ENCODE measurements around the gene DNMT1. TPM values are rescaled to one million over a fixed set of nuclear protein-coding genes. Genes with fewer than 3 reads are reported as not detected.

The DNMT1 gene
- total and polyA plus RNA-seq, 2 experiments from 2014 or later, result 78.2 to 106 TPM

DNA sequence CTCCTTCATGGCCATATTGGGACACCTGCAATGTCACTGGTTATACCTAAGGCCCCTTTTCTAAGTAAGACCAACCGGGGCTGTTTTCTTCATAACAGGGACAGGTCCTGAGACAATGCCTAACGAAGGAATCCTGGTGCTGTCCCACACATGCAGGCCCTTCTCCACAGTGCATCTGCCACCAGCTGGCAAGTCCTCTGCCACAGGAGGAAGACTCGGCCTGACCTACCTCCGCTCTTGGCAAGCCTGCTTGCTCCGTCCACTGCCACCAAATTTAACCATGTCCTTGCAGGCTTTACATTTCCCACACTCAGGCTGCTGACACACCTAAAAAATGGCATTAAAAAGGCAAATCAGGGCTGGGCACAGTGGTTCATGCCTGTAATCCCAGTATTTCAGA lies 43.2 kb downstream of the DNMT1 start:
- TF ChIP-seq CTCF (IDR thresholded peaks at IDR 0.05; ENCODE audit: low read depth, low read length), result no peak
- Histone ChIP-seq H3K4me3 (no peak overlapping the region), H3K27me3 (no peaks in the 10 kb centered on the region), H3K36me3 (peaks cover 45% of the 10 kb centered on the region), H3K27ac (no peak overlapping the region), H3K4me1 (ENCODE audit: low read depth) (no peaks in the 10 kb centered on the region), H3K9me3 (ENCODE audit: low read depth) (no peaks in the 10 kb centered on the region)
- no peak for DNase-seq (ENCODE audit: low read depth in 1 of 2, low spot score in 1 of 2)

GRCh38 chr19:10149427-10149826 lies 45.3 kb downstream of the DNMT1 start:
- Histone ChIP-seq H3K4me1 (ENCODE audit: low read depth) (no peaks in the 10 kb centered on the region), H3K9me3 (ENCODE audit: low read depth) (no peaks in the 10 kb centered on the region), H3K27me3 (no peaks in the 10 kb centered on the region), H3K27ac (no peak overlapping the region), H3K4me3 (no peak overlapping the region), H3K36me3 (peaks cover 44% of the 10 kb centered on the region)
- DNase-seq (ENCODE audit: low read depth in 1 of 2, low spot score in 1 of 2), result no peak
- TF ChIP-seq CTCF (IDR thresholded peaks at IDR 0.05; ENCODE audit: low read depth, low read length), result no peak

- Histone ChIP-seq H3K4me1 (ENCODE audit: low read depth) (no peaks in the 10 kb centered on the region), H3K4me3 (no peak overlapping the region), H3K36me3 (peaks cover 54% of the 10 kb centered on the region), H3K9me3 (ENCODE audit: low read depth) (no peaks in the 10 kb centered on the region), H3K27me3 (no peaks in the 10 kb centered on the region), H3K27ac (no peak overlapping the region)
- no peak for TF ChIP-seq CTCF (IDR thresholded peaks at IDR 0.05; ENCODE audit: low read depth, low read length)
- DNase-seq (ENCODE audit: low read depth in 1 of 2, low spot score in 1 of 2), result no peak
These were observed 48.6 kb downstream of the DNMT1 start for GRCh38 chr19:10146142-10146541.

DNA sequence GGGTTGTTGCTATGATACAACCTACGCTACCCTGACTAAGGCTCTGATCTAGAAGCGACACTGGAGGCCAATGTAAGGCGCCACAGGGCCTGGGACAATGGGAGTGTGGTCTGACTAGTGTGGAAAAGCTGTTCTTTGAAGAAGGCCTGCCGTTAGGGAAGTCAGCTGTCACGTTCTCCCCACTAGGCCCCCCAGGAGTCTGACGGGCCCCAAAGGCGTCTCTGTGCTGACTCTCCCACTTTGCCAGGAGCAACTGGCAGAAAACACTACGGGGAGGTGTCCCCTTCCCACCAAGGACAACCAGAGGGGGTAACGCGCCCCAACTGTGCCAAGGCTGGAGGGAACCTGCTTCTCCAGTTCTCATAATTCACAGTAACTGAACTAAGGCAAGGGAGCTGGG lies 49.7 kb downstream of the DNMT1 start:
- DNase-seq (ENCODE audit: low read depth in 1 of 2, low spot score in 1 of 2), result no peak
- Histone ChIP-seq H3K4me1 (ENCODE audit: low read depth) (no peaks in the 10 kb centered on the region), H3K27me3 (no peaks in the 10 kb centered on the region), H3K27ac (no peak overlapping the region), H3K4me3 (no peak overlapping the region), H3K9me3 (ENCODE audit: low read depth) (no peaks in the 10 kb centered on the region), H3K36me3 (peaks cover 57% of the 10 kb centered on the region)
- TF ChIP-seq CTCF (IDR thresholded peaks at IDR 0.05; ENCODE audit: low read depth, low read length), result no peak

DNA sequence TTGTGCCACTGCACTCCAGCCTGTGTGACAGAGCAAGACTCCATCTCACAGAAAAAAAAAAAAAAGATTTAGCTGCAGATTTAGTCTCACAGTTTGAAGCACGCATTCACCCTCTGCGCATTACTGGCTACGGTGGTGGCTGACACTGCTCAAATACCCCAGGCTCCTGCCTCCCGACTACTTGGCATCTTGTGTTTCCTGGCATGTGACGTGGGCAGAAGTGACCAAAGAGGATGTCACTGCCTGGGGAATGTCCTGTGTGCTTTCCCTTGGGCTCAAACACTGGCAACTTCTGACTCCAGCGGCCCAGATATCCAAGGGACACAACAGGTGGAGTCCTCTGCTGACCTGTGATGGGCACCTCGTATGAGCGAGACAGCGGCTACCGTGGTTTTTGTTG lies 50.4 kb downstream of the DNMT1 start:
- H3K27ac ChIP-seq, result no peak overlapping the region
- TF ChIP-seq CTCF (IDR thresholded peaks at IDR 0.05; ENCODE audit: low read depth, low read length), result no peak
- no peaks in the 10 kb centered on the region for H3K4me1 ChIP-seq (ENCODE audit: low read depth)
- H3K9me3 ChIP-seq (ENCODE audit: low read depth), result no peaks in the 10 kb centered on the region
- no peak for DNase-seq (ENCODE audit: low read depth in 1 of 2, low spot score in 1 of 2)
- no peaks in the 10 kb centered on the region for H3K27me3 ChIP-seq
- peaks cover 59% of the 10 kb centered on the region for H3K36me3 ChIP-seq
- H3K4me3 ChIP-seq, result no peak overlapping the region

GRCh38 chr19:10143681-10144080 lies 51.1 kb downstream of the DNMT1 start:
- DNase-seq (ENCODE audit: low read depth in 1 of 2, low spot score in 1 of 2), result no peak
- H3K27ac ChIP-seq, result no peak overlapping the region
- H3K4me3 ChIP-seq, result no peak overlapping the region
- H3K4me1 ChIP-seq (ENCODE audit: low read depth), result no peaks in the 10 kb centered on the region
- H3K9me3 ChIP-seq (ENCODE audit: low read depth), result no peaks in the 10 kb centered on the region
- no peak for TF ChIP-seq CTCF (IDR thresholded peaks at IDR 0.05; ENCODE audit: low read depth, low read length)
- no peaks in the 10 kb centered on the region for H3K27me3 ChIP-seq
- peaks cover 60% of the 10 kb centered on the region for H3K36me3 ChIP-seq

All from cardiac muscle cell (in vitro differentiated cells and primary cell).